Upper lobe of right lung (tissue), 1 donor: ENCODE results near the gene NAT9. TPM values are rescaled to one million over a fixed set of nuclear protein-coding genes. Genes with fewer than 3 reads are reported as not detected.
A peak's percentile ranks its signal among the peaks of the same experiment; 100 is the strongest.

ENCODE experiments used
- ATAC-seq: fragments of 200-7000 bp; cut with Tn5 transposase; one replicate; pipeline ENCODE4 v1.9.1; 2020; ENCODE audit warnings: mild to moderate bottlenecking, moderate library complexity
- DNase-seq: peaks from one replicate; pipeline ENCODE4 v3.0.0-alpha.2; 2020
- H3K27ac ChIP-seq: fragments of 200-600 bp; one replicate; pipeline ENCODE4 v1.8.0; 2022
- H3K27me3 ChIP-seq: fragments of 200-600 bp; one replicate; pipeline ENCODE4 v1.8.0; 2022; ENCODE audit warnings: mild to moderate bottlenecking
- H3K36me3 ChIP-seq: fragments of 200-600 bp; one replicate; pipeline ENCODE4 v1.8.0; 2022
- H3K4me1 ChIP-seq: fragments of 200-600 bp; one replicate; pipeline ENCODE4 v1.8.0; 2022
- H3K4me3 ChIP-seq: fragments of 200-600 bp; one replicate; pipeline ENCODE4 v1.8.0; 2022; ENCODE audit warnings: mild to moderate bottlenecking
- H3K9me3 ChIP-seq: fragments of 200-600 bp; one replicate; pipeline ENCODE4 v1.8.0; 2022
- CTCF ChIP-seq: fragments of 200-600 bp; IDR thresholded peaks from one replicate; pipeline ENCODE4 v1.8.0; 2022; ENCODE audit warnings: antibody characterized with exemption
- intact Hi-C: fragments of 100-400 bp; cut with DNase I; formaldehyde crosslinking; loops from one replicate; pipeline ENCODE4 v1.11.0; 2022
- total RNA-seq: library from RNA; stranded (reverse); fragmentation: NEBNext Ultra II Directional; extraction: Animal tissue kit (Norgen Biotek cat#: 25700); gene quantifications from one replicate; pipeline ENCODE4 v1.2.1, GENCODE V29; 2021
- donor health status: DM: no; HTN: yes; CAD: no; lungs with severe emphysema.

Gene NAT9
- total RNA-seq, 1 donor from 2014 or later = 40.8 TPM

GRCh38 chr17:74796866-74797265 lies 20.7 kb upstream of the NAT9 start:
- intact Hi-C loops = no loop called here

GRCh38 chr17:74796211-74796610 lies 20.1 kb upstream of the NAT9 start:
- Histone ChIP-seq H3K27ac (no peak overlapping the region), H3K4me1 (no peaks in the 10 kb centered on the region), H3K9me3 (no peaks in the 10 kb centered on the region), H3K4me3 (no peak overlapping the region), H3K36me3 (peaks cover 71% of the 10 kb centered on the region), H3K27me3 (no peaks in the 10 kb centered on the region)
- no peak for TF ChIP-seq CTCF
- DNase-seq = no peak
- intact Hi-C loops = no loop called here
- no peak for ATAC-seq

More at GRCh38 chr17:74796866-74797265, 20.7 kb upstream of the NAT9 start:
- no peak overlapping the region for H3K4me3 ChIP-seq
- peaks cover 77% of the 10 kb centered on the region for H3K36me3 ChIP-seq
- TF ChIP-seq CTCF = no peak
- DNase-seq (no peak), ATAC-seq (no peak)
- H3K4me1 ChIP-seq = no peaks in the 10 kb centered on the region
- no peaks in the 10 kb centered on the region for H3K9me3 ChIP-seq
- H3K27ac ChIP-seq = no peak overlapping the region
- no peaks in the 10 kb centered on the region for H3K27me3 ChIP-seq

- Histone ChIP-seq H3K4me1 (no peaks in the 10 kb centered on the region), H3K27ac (no peak overlapping the region), H3K36me3 (peaks cover 66% of the 10 kb centered on the region), H3K27me3 (no peaks in the 10 kb centered on the region), H3K9me3 (no peaks in the 10 kb centered on the region), H3K4me3 (no peak overlapping the region)
- no peak for TF ChIP-seq CTCF
- DNase-seq (no peak), ATAC-seq (no peak)
- intact Hi-C loops = no loop called here
Measured at GRCh38 chr17:74795327-74796020, 19.3 kb upstream of the NAT9 start.

- intact Hi-C loops = no loop called here
- no peak overlapping the region for H3K27ac ChIP-seq
- peaks cover 43% of the 10 kb centered on the region for H3K36me3 ChIP-seq
- DNase-seq (no peak), ATAC-seq (no peak)
- no peak overlapping the region for H3K4me3 ChIP-seq
- H3K4me1 ChIP-seq = peaks cover 4% of the 10 kb centered on the region
- no peaks in the 10 kb centered on the region for H3K9me3 ChIP-seq
- no peak for TF ChIP-seq CTCF
- H3K27me3 ChIP-seq = no peaks in the 10 kb centered on the region
Measured at GRCh38 chr17:74792586-74793105, 16.5 kb upstream of the NAT9 start.

- Histone ChIP-seq H3K9me3 (no peaks in the 10 kb centered on the region), H3K4me3 (no peak overlapping the region), H3K27ac (no peak overlapping the region), H3K4me1 (peaks cover 4% of the 10 kb centered on the region), H3K27me3 (no peaks in the 10 kb centered on the region), H3K36me3 (peaks cover 23% of the 10 kb centered on the region)
- TF ChIP-seq CTCF = no peak
- intact Hi-C loops = loop anchor here (2.0 kb wide), 1 partner anchor 72 kb away; no protein-coding TSS in a partner anchor
- no peak for DNase-seq
- peak; percentile 54 for ATAC-seq
Measured at GRCh38 chr17:74790161-74791058, 14.3 kb upstream of the NAT9 start.
